Stimulated activated CD8-positive, alpha-beta memory T cell treated with anti-CD3 and anti-CD28 coated beads, Interleukin-2, amount 100 ng/mL, for 48 hours (primary cell): ENCODE measurements around the gene ANKRD23.
"Not testable (repeated sequence)": the region's sequence is repeated elsewhere in the genome, so short reads cannot be mapped to it uniquely, and the experiment has no call there.

Experiments
- DNase-seq, 2 donors: peaks; one replicate each; pipeline ENCODE4 v3.0.0-alpha.2; 2020; ENCODE audit warnings: low read depth in 2 of 2

The ANKRD23 gene

DNA sequence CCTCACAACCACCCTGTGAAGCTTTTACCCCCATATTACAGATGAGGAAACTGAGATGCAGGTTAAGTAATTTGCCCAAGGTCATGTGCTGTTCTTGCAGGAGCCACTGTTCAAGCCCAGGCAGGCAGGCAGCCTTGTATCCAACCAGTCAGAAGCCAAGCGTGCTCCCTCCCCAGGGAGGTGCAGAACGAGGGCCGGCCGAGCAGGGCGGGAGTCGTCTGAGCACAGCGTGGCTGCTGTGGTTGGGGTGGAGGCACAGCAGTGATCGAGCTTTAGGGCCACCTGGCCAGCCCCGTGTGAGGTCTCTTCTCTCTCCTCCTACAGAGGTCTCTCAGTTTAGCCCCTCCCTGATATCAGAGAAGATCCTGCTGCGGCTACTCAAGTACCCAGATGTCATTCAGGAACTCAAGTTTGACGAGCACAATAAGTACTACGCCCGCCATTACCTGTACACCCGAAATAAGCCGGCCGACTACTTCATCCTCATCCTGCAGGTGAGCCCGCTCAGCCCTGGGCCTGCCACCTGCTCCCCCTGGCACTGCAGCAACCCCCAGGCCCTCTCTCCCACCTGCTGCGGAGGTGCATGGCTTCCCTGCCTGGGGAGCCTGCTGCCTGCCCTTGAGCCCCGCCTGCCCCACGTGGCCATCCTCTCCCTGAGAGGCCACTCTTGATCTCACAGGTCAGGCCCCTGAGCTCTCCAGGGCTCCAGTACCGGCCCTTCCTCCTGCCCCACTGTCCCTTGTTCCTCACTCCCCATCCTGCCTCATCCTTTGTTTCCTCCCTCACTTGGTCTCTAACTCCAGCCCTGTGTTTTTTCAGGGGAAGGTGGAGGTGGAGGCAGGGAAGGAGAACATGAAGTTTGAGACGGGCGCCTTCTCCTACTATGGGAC is 44.8 kb downstream of the ANKRD23 start:
- DNase-seq = no peak

GRCh38 chr2:96797066-96797625 is 46.7 kb downstream of the ANKRD23 start:
- DNase-seq = no peak

GRCh38 chr2:96796497-96796896 is 47.3 kb downstream of the ANKRD23 start:
- not testable (repeated sequence) for DNase-seq

- DNase-seq = no peak
These were observed 48.7 kb downstream of the ANKRD23 start for GRCh38 chr2:96795076-96795475.

DNA sequence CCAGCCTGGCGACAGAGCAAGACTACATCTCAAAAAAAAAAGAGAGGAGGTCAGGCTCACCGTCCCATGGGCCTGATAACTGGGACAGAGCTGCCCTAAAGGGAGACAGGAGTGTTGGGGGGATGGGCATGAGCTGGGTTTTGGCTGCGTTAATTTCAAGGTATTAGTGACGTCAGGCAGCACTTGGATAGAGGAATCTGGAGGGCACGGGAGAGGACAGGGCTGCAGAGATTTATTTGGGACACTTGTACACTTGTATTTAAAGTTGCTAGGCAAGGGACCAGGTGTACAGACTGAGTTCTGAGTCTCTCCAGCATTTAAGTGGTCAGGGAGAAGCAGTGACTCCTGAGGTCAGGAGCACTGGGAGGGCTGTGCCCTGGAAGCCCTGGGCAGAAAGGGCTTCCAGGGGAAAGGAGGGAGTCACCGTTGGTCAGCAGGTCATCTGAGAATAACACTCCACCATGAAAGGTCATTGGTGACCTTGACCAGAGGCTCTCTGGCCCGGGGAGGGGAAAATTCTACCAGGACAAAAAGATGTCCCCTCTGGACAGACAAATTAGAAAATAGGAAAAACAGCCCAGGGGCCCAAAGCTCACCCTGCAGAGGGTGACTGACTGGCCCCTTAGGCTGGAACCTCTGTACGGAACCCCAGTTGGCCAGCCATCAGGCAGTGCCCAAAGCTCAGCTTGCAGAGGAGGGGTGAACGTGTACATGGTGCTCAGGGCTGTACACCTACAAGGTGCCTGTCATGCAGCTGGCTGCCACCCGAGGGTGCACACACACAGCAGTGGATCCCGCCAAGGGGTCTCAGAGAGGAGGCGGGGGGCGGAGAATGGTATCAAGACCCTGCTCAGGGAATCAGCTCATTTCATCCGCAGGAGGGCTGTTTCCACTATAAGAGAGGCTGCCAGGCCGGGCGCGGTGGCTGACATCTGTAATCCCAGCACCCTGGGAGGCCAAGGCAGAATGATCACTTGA is 50.8 kb downstream of the ANKRD23 start:
- DNase-seq = no peak

DNA sequence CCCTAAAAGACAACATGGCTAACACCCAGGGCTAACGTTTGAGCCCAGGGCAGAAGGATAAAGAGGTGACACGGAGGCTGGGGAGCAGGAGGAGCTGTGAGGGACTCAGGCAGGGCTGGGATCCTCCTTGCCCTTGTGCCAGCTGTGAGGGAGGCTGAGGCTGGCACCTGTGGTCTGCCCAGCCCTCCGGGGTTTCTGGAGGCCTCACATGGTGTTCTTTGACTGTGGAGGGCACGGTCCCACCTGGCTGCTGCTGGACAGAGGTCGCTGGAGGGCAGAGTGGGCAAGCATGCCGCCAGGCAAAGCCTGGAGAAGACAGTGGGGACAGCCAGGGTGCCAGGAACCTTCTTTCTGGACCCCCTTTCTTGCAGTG is 54.6 kb downstream of the ANKRD23 start:
- DNase-seq = no peak

- no peak for DNase-seq
These were observed 55.2 kb downstream of the ANKRD23 start for GRCh38 chr2:96788442-96789244.
